Effector CD4-positive, alpha-beta T cell (primary cell): ENCODE measurements around the gene CASP7.
"Not testable (repeated sequence)": the region's sequence is repeated elsewhere in the genome, so short reads cannot be mapped to it uniquely, and the experiment has no call there.

ENCODE experiments used
- DNase-seq: peaks from one replicate; pipeline ENCODE4 v3.0.0-alpha.2; 2020

The CASP7 gene

GRCh38 chr10:113762083-113762482, 82.4 kb downstream of the CASP7 start:
- no peak for DNase-seq

GRCh38 chr10:113764582-113764981, 84.9 kb downstream of the CASP7 start:
- no peak for DNase-seq

GRCh38 chr10:113765910-113766309, 86.2 kb downstream of the CASP7 start:
- DNase-seq: no peak

- no peak for DNase-seq
Observed at GRCh38 chr10:113767222-113767621, 87.5 kb downstream of the CASP7 start.

GRCh38 chr10:113770346-113770745, 90.6 kb downstream of the CASP7 start:
- DNase-seq: no peak

- DNase-seq: not testable (repeated sequence)
Observed at GRCh38 chr10:113771131-113771530, 91.4 kb downstream of the CASP7 start.

- no peak for DNase-seq
Observed at GRCh38 chr10:113775686-113776294, 96.1 kb downstream of the CASP7 start.

- DNase-seq: no peak
Observed at GRCh38 chr10:113776553-113776952, 96.8 kb downstream of the CASP7 start.
